ENCODE results near the gene HIP1. TPM values are rescaled to one million over a fixed set of nuclear protein-coding genes. Genes with fewer than 3 reads are reported as not detected.
"Not testable (repeated sequence)": the region's sequence is repeated elsewhere in the genome, so short reads cannot be mapped to it uniquely, and the experiment has no call there.

Gene HIP1
- 60.2 and 79.1 TPM in 2 replicates for total RNA-seq

- DNase-seq, result no peak
These were observed at the start of gene HIP1 for GRCh38 chr7:75738604-75738974. HIP1 (minus strand) TSS chr7:75738941; CDS start chr7:75738920, 21 bp downstream.

GRCh38 chr7:75788154-75788847 is 49.6 kb upstream of the HIP1 start:
- DNase-seq, result not testable (repeated sequence)

GRCh38 chr7:75783058-75783457 is 44.3 kb upstream of the HIP1 start:
- not testable (repeated sequence) for DNase-seq

GRCh38 chr7:75780647-75781273 is 42.0 kb upstream of the HIP1 start:
- not testable (repeated sequence) for DNase-seq

- DNase-seq, result not testable (repeated sequence)
These were observed 40.8 kb upstream of the HIP1 start for GRCh38 chr7:75779516-75779915.

- not testable (repeated sequence) for DNase-seq
These were observed 40.3 kb upstream of the HIP1 start for GRCh38 chr7:75779035-75779434.

GRCh38 chr7:75776295-75776971 is 37.7 kb upstream of the HIP1 start:
- DNase-seq, result peak; percentile 36

- DNase-seq, result not testable (repeated sequence)
These were observed 35.2 kb upstream of the HIP1 start for GRCh38 chr7:75773958-75774357.

- no peak for DNase-seq
These were observed 33.6 kb upstream of the HIP1 start, which contains the start of gene CCL26 for GRCh38 chr7:75772081-75773077. CCL26 (minus strand) TSS chr7:75772211; CDS start chr7:75772176, 35 bp downstream.

GRCh38 chr7:75771224-75771623 is 32.5 kb upstream of the HIP1 start:
- DNase-seq, result no peak

GRCh38 chr7:75762350-75762917 is 23.7 kb upstream of the HIP1 start:
- DNase-seq, result peak; percentile 70

GRCh38 chr7:75761801-75762200 is 23.1 kb upstream of the HIP1 start:
- not testable (repeated sequence) for DNase-seq

- no peak for DNase-seq
These were observed 19.8 kb upstream of the HIP1 start for GRCh38 chr7:75758491-75758890.

GRCh38 chr7:75757860-75758259 is 19.1 kb upstream of the HIP1 start:
- no peak for DNase-seq

GRCh38 chr7:75756991-75757676 is 18.4 kb upstream of the HIP1 start:
- peak; percentile 81 for DNase-seq

GRCh38 chr7:75756206-75756990 is 17.7 kb upstream of the HIP1 start:
- no peak for DNase-seq

GRCh38 chr7:75743455-75743859 is 4.7 kb upstream of the HIP1 start:
- DNase-seq, result no peak

- no peak for DNase-seq
These were observed 2.2 kb upstream of the HIP1 start for GRCh38 chr7:75740846-75741497.

GRCh38 chr7:75739796-75740672 is 1.3 kb upstream of the HIP1 start:
- peak; percentile 61 for DNase-seq
